Daoy (cell line): ENCODE results near the gene ZDHHC14. TPM values are rescaled to one million over a fixed set of nuclear protein-coding genes. Genes with fewer than 3 reads are reported as not detected.

Experiments
- DNase-seq: peaks from one replicate; pipeline ENCODE4 v3.0.0-alpha.2; 2015; ENCODE audit warnings: low read depth
- total RNA-seq: library from RNA; depleted of rRNA; stranded (reverse); fragments of >200 nt; shearing (Covaris generic); gene quantifications from 2 replicates; pipeline ENCODE4 v1.2.3, GENCODE V29; 2014

The ZDHHC14 gene
- total RNA-seq, 1 experiment from 2014 or later = 12.2 TPM

GRCh38 chr6:157665180-157665579 is 284.2 kb downstream of the ZDHHC14 start:
- DNase-seq = no peak

GRCh38 chr6:157666729-157667128 is 285.7 kb downstream of the ZDHHC14 start:
- no peak for DNase-seq

DNA sequence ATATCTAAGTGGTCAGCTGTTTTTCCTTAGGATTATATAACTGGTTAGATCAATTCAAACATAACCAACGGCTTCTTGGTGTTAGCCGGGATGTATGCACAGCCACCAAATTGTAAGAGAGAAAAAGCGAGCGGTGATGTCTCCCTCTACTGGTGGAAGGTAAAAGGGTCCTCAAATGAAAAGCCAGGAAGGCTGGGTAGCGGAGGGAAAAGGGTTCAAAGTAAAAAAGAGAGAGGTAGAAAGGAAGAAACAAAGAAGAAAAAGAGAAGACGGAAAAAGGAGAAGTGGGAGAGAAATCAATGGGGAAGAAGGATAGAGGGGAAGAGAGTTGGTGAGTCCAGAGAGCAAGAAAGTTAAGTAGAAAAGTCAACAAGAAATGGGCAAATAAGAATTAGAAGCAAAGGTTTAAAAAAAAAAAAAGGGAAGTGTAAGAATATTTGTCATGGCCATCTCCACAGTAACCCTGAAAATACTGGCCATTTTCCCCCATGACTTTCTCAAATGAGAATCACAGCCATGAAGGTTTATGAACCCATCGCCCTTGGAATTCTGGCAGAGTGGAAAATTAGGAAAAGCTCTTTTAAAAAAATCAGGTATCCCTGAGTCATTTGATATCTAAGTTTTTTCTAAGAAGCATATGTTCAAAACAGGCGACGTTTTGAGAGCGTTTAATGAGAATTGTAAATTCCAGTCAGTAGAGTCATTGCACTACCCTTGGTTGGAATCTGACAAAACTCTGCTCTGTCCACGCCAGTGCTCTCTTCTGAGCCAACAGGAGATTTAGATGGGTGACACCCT is 286.4 kb downstream of the ZDHHC14 start:
- DNase-seq = peak; percentile 73

- no peak for DNase-seq
Observed at GRCh38 chr6:157668009-157668401, 287.0 kb downstream of the ZDHHC14 start.

DNA sequence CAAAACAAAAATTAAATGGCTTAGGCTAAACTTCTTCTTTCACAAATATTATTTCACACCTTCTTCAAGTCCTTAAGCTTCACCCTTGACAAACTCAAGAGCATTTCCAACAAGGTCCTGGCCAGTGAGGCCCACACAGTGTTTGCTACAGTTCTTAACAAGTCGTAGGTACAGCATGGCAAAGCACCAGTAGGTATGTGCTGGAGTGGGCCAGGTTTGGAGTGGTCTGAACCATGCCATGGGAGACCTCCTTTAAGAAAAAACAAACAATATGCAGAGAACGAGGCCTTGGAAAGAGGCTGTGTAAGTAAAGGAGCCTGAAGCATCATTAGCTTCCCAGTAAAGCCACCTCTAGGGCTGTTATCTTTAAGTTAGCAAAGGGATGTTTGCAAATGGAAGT is 287.7 kb downstream of the ZDHHC14 start:
- no peak for DNase-seq

GRCh38 chr6:157669323-157669722 is 288.3 kb downstream of the ZDHHC14 start:
- DNase-seq = no peak

DNA sequence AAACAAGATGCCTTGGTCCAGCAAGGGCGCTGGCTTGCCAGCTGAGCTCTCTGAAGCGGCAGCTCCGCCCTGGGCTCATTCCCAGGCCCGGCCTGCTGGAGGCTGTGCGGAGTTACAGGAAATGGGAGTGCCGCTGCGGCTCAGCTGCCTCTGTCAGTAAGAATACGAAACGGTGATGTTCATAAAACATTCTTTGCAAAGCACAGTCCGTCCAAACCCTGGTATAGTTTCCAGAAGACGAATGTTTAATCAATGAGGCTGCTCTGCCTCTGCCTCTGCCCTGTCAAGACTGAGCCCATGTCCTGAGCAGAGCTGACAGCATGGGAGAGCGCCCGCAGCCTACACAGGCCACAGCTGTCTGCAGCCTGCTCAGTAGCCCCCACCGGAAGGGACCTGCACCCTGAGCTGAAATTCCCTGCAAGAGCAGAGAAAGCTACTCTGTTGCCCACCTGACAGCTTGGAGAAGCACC is 288.8 kb downstream of the ZDHHC14 start:
- peak; percentile 78 for DNase-seq

GRCh38 chr6:157670466-157671186 is 289.6 kb downstream of the ZDHHC14 start:
- DNase-seq = no peak

DNA sequence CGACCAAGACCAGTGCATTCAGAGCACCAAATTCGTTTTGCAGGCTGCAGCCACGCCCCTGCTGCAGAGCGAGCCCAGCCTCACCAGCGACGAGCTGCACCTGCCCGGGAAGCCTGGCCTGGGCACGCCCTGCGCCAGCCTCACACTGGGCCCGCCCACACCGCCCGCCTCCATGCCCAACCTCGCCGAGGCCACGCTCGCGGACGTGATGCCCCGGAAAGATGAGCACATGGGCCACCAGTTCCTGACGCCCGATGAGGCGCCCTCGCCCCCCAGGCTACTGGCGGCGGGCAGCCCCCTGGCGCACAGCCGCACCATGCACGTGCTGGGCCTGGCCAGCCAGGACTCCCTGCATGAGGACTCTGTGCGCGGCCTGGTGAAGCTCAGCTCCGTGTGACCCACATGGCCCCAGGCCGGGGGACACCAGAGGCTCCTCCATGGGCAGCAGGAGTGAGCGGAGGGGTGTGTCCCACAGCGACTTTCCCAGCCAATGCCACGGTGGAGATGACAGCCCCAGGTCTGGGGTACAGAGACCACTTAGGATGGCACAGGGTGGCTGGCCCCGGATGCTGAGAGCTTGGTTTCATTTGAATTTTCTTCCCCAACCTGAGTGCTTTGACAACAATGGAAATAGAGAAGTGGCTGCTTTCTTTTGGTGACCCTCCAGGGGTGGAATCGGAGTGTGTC is 291.9 kb downstream of the ZDHHC14 start:
- no peak for DNase-seq

DNA sequence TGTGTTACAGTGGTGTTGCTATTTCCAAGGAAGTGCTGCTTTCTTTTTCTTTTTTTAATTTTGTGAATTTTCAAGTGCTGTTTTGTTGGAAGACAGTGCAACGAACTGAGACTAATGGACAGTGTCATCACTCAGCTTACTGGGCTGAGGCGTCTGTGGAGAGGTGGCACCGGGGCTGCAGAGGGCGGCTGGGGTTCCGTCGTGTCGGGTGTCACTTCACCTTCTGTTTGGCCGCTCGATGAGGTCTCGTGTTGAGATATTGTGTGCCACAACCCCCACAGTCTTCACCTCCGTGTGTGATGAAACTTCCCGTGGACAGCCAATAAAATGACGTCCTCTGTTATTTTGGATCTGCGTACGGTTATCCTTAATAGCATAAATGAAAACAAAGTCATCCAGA is 292.6 kb downstream of the ZDHHC14 start:
- no peak for DNase-seq

DNA sequence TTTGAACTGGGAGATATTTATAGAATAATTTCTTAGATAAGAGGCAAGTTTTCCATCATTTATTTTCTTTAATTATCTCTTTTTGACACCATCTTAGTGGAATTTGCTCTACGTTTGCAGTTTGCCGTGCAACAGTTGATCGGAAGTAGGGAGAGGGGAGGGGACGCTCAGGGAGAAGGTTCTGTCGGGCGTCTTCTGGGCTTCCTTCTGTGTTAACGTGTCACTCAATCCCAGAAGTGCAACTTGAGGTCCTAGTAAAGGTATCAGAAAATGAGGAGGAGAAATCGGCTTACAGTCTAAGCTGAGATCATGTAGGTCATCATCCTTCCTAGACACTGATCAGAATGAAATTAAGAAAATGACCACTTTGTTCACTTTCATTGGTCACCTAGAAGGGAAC is 293.1 kb downstream of the ZDHHC14 start:
- DNase-seq = no peak

DNA sequence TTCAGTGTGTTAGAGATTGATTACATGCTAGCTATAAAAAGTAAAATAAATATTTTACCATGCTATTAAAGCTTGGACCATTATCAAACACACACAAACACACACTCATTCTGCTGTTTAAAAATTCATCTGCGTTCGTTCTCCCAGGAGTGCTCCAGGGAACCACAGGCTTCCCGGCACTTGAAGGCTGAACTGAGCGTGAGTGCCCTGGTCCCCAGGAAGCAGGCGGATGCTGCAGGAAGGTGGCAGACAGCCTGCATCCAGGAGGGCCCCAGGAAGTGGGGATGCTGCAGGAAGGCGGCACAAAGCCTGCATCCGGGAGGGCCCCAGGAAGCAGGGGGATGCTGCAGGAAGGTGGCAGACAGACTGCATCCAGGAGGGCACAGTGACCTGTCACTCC is 294.8 kb downstream of the ZDHHC14 start:
- no peak for DNase-seq

GRCh38 chr6:157676241-157676640 is 295.3 kb downstream of the ZDHHC14 start:
- no peak for DNase-seq

- DNase-seq = no peak
Observed at GRCh38 chr6:157677235-157677634, 296.2 kb downstream of the ZDHHC14 start.

GRCh38 chr6:157679605-157680580 is 298.9 kb downstream of the ZDHHC14 start:
- DNase-seq = no peak

DNA sequence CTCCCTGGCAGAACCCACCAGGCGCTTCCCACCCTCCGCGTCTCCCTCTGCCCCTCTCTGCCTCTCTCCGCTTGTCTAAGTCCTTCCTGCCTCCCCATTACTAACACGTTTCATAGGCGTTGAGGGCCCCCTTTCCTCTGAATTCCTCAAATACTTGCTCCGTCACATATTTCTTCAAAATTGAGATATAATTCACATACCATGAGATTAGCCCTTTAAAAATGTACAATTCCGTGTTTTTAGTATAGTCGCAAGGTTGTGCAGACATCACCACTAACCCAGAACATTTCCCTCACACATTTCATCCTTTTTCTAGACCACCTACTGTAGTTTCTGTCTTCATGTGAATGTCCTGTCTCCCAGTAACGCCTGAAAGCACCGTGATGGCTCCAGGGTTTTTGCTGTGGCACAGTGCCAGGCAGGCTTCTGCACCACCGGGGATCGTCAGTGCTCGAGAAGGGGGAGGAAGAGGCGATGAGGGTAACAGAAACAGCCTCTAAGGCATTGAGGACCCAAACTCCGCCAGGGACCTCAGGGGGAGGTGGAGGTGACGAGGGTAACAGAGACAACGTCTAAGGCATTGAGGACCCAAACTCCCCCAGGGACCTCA is 300.2 kb downstream of the ZDHHC14 start:
- no peak for DNase-seq

DNA sequence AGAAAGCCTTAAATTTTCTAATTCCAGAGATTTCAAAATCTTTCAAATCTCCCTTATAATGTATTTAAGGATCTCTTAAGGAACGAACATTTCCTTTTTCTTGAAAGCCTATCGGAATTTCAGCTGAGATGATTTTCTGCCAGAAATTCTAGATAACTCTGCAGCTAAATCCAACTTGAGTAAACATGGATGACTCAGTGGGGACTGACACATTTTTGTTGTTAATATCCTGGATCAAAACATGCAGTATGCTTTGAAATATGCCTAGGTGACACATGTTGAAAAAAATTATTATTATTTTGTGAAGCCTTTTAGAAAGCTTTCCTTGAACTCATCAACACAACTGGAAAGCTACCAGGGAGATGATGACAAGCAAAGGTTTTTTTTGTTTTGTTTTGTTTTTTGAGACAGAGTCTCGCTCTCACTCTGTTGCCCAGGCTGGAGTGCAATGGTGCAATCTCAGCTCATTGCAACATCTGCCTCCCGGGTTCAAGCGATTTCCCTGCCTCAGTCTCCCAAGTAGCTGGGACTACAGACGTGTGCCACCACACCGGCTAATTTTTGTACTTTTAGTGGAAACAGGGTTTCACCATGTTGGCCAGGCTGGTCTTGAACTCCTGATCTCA is 302.0 kb downstream of the ZDHHC14 start:
- DNase-seq = no peak

GRCh38 chr6:157683707-157684106 is 302.7 kb downstream of the ZDHHC14 start:
- no peak for DNase-seq

GRCh38 chr6:157684620-157685299 is 303.8 kb downstream of the ZDHHC14 start:
- DNase-seq = no peak
